Lower lobe of right lung (tissue), 2 donors: ENCODE measurements around the gene LAG3. TPM values are rescaled to one million over a fixed set of nuclear protein-coding genes. Genes with fewer than 3 reads are reported as not detected.
A peak's percentile ranks its signal among the peaks of the same experiment; 100 is the strongest.

Source experiments
- ATAC-seq, 2 donors: fragments of 200-7000 bp; cut with Tn5 transposase; one replicate each; pipeline ENCODE4 v1.9.1; 2020 to 2022; ENCODE audit warnings: mild to moderate bottlenecking in 2 of 2, moderate library complexity in 2 of 2
- DNase-seq: peaks from one replicate; pipeline ENCODE4 v3.0.0-alpha.2; 2020
- H3K27ac ChIP-seq: fragments of 200-600 bp; one replicate; pipeline ENCODE4 v1.8.0; 2022
- H3K27me3 ChIP-seq: fragments of 200-600 bp; one replicate; pipeline ENCODE4 v1.8.0; 2022; ENCODE audit warnings: low read depth
- H3K36me3 ChIP-seq: fragments of 200-600 bp; one replicate; pipeline ENCODE4 v1.8.0; 2022; ENCODE audit warnings: mild to moderate bottlenecking
- H3K4me1 ChIP-seq: fragments of 200-600 bp; one replicate; pipeline ENCODE4 v1.8.0; 2022
- H3K4me3 ChIP-seq: fragments of 200-600 bp; one replicate; pipeline ENCODE4 v1.8.0; 2022; ENCODE audit warnings: mild to moderate bottlenecking
- H3K9me3 ChIP-seq: fragments of 200-600 bp; one replicate; pipeline ENCODE4 v1.8.0; 2022
- intact Hi-C: fragments of 100-400 bp; cut with DNase I; formaldehyde crosslinking; loops from one replicate; pipeline ENCODE4 v1.11.0; 2022
- long read RNA-seq: library from polyadenylated mRNA; unstranded; transcript quantifications from one replicate; pipeline ENCODE4 v2.0.0, GENCODE V29; 2021
- total RNA-seq: library from RNA; stranded (reverse); fragmentation: NEBNext Ultra II Directional; extraction: Animal tissue kit (Norgen Biotek cat#: 25700); gene quantifications from one replicate; pipeline ENCODE4 v1.2.1, GENCODE V29; 2021
- TF ChIP-seq, protein P1 (sequence below): fragments of 200-600 bp; IDR thresholded peaks from one replicate; pipeline ENCODE4 v1.8.0; 2022; ENCODE audit warnings: antibody characterized with exemption, mild to moderate bottlenecking
- donor health status: DM: no; HTN: yes; CAD: no; lungs with severe emphysema.

Gene LAG3
- 2.1 TPM for total RNA-seq
- long read RNA-seq, partial matches to known transcripts = 0 of 2 reads
- long read RNA-seq, other reads (novel, unspliced or antisense) = 1 of 2 reads

DNA sequence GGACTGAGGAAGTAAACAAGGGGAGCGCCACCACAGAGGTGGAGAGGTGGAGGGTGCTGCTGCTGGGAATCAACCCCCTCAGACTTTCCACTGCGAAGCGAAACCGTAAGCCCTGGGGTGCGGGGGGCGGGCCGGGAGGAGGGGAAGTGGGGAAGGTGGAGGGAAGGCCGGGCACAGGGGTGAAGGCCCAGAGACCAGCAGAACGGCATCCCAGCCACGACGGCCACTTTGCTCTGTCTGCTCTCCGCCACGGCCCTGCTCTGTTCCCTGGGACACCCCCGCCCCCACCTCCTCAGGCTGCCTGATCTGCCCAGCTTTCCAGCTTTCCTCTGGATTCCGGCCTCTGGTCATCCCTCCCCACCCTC is at the start of gene LAG3:
LAG3 (plus strand) TSS at position 190 of the 365 bp plus-strand sequence. CDS start 333 bp downstream, outside the sequence.
- Histone ChIP-seq H3K27me3 (no peaks in the 10 kb centered on the region), H3K36me3 (peaks cover 21% of the 10 kb centered on the region), H3K4me1 (peaks cover 41% of the 10 kb centered on the region), H3K9me3 (no peaks in the 10 kb centered on the region), H3K4me3 (peak within 1 kb of the TSS; percentile 30), H3K27ac (peak within 1 kb of the TSS; percentile 18)
- DNase-seq (no peak), ATAC-seq (no peak)
- TF ChIP-seq, protein P1, sequence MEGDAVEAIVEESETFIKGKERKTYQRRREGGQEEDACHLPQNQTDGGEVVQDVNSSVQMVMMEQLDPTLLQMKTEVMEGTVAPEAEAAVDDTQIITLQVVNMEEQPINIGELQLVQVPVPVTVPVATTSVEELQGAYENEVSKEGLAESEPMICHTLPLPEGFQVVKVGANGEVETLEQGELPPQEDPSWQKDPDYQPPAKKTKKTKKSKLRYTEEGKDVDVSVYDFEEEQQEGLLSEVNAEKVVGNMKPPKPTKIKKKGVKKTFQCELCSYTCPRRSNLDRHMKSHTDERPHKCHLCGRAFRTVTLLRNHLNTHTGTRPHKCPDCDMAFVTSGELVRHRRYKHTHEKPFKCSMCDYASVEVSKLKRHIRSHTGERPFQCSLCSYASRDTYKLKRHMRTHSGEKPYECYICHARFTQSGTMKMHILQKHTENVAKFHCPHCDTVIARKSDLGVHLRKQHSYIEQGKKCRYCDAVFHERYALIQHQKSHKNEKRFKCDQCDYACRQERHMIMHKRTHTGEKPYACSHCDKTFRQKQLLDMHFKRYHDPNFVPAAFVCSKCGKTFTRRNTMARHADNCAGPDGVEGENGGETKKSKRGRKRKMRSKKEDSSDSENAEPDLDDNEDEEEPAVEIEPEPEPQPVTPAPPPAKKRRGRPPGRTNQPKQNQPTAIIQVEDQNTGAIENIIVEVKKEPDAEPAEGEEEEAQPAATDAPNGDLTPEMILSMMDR = no peak
- intact Hi-C loops = no loop called here

DNA sequence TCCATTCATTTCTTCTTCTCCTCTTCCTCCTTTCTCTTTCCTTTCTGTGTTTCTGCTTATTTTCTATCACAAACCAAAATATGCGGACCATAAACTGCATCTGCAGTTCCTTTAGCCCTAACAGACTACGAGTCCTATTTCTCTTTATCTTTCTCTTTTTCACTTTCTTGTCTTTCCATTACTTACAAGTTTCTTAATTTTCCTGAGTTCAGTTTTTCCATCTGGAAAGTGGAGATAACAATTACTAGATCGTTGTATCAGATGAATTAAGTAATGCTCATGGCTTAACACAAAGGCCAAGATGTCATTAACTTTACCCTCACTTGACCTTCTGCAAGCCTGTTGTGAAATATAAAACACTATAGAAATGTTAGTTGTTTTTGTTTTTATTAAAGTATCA is 49.5 kb upstream of the LAG3 start:
- Histone ChIP-seq H3K27me3 (no peaks in the 10 kb centered on the region), H3K4me3 (no peak overlapping the region), H3K4me1 (peaks cover 11% of the 10 kb centered on the region), H3K36me3 (peaks cover 10% of the 10 kb centered on the region), H3K27ac (no peak overlapping the region), H3K9me3 (no peaks in the 10 kb centered on the region)
- intact Hi-C loops = no loop called here
- DNase-seq = no peak
- TF ChIP-seq, protein P1 = no peak
- no peak for ATAC-seq

DNA sequence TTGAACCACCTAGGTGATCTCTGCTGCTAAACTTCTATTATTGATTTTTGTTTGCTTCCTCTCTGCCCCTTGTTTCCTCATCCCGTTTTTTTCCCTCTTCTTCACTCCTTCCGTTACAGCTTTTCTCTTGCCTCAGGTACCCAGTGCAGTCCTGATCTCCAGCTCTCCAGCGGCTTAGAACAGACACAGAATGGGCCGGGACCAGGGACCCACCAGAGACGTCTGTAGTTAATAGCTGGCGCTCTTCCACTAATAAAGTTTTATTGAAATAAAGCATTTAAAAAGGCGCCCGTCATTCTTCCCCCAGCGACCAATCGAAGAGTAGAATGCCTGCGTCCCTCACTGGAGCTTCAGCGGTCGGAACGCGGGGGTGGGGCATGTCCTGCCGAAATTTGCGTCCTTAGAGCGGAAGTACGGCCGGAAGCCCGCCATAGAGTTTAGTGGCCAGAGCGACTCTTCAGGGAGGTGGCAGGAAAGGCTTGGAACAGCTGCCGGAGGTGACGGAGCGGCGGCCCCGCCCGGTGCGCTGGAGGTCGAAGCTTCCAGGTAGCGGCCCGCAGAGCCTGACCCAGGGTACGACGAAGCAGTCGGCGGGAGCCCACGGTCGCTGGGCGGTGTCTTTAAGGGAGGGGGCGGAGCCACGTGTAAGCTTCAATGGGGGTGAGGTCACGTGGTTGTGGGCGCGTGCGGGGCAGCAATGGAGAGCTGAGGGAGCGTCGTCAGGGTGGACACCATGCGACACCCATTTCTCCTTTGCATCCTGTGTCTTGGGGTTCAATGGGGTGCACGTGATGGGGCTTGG is 48.5 kb upstream of the LAG3 start, which contains the start of gene COPS7A:
COPS7A (plus strand) TSS at position 440 of the 802 bp plus-strand sequence. CDS start 611 bp downstream, outside the sequence.
- Histone ChIP-seq H3K4me1 (peaks cover 11% of the 10 kb centered on the region), H3K36me3 (peaks cover 19% of the 10 kb centered on the region), H3K27me3 (no peaks in the 10 kb centered on the region), H3K9me3 (no peaks in the 10 kb centered on the region), H3K4me3 (peak within 1 kb of the TSS; percentile 70), H3K27ac (peak within 1 kb of the TSS; percentile 91)
- TF ChIP-seq, protein P1 = no peak
- intact Hi-C loops = no loop called here
- DNase-seq (peak; percentile 99), ATAC-seq (peak; percentile 99)

DNA sequence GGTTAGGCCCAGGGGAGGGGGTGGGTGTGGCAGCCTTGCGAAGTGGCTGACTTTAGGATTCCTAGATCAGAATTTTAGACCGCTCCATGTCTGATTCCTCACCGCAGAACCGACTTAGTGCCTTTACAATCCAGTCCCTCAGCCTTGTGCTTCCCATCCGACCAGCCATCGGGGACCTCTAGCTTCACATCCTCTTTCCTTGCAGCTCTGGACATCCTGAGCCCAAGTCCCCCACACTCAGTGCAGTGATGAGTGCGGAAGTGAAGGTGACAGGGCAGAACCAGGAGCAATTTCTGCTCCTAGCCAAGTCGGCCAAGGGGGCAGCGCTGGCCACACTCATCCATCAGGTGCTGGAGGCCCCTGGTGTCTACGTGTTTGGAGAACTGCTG is 47.9 kb upstream of the LAG3 start:
- Histone ChIP-seq H3K27ac (peak overlapping the region; percentile 91), H3K36me3 (peaks cover 25% of the 10 kb centered on the region), H3K9me3 (no peaks in the 10 kb centered on the region), H3K4me1 (peaks cover 11% of the 10 kb centered on the region), H3K27me3 (no peaks in the 10 kb centered on the region), H3K4me3 (peak overlapping the region; percentile 70)
- DNase-seq (peak; percentile 53), ATAC-seq (peak; percentile 32 to 37)
- TF ChIP-seq, protein P1 = no peak
- intact Hi-C loops = no loop called here

DNA sequence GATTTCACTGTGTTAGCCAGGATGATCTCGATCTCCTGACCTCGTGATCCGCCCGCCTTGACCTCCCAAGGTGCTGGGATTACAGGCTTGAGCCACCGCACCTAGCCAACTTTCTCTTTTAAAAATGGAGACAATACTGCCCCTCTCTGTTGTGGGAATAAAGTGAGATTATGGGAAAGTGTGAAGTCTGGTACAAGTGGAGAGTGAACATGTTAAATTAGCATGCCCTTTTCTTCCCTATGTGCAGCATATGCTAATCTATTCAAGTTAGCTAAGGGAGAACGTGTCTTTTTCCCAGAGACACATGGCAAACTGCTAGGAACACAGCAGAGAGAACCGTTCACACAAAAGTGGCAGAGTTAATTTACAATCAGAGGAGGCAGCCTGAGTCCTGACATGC is 47.0 kb upstream of the LAG3 start:
- ATAC-seq (no peak), DNase-seq (no peak)
- H3K4me3 ChIP-seq = no peak overlapping the region
- peaks cover 11% of the 10 kb centered on the region for H3K4me1 ChIP-seq
- peaks cover 35% of the 10 kb centered on the region for H3K36me3 ChIP-seq
- TF ChIP-seq, protein P1 = no peak
- no peak overlapping the region for H3K27ac ChIP-seq
- intact Hi-C loops = no loop called here
- no peaks in the 10 kb centered on the region for H3K27me3 ChIP-seq
- H3K9me3 ChIP-seq = no peaks in the 10 kb centered on the region
